CD14-positive monocyte (primary cell): Measurements from ENCODE around the gene DMWD. TPM values are rescaled to one million over a fixed set of nuclear protein-coding genes. Genes with fewer than 3 reads are reported as not detected.

Experiments
- DNase-seq, 3 donors: peaks; one replicate each; pipeline ENCODE4 v3.0.0-alpha.2; 2011 to 2022
- H2AFZ ChIP-seq: 2 replicates; pipeline ENCODE4 v1.6.0; 2012; ENCODE audit warnings: mild to moderate bottlenecking, low read depth, low read length, inconsistent platforms; ENCODE audit not compliant: insufficient read depth, poor library complexity, severe bottlenecking
- H3K27ac ChIP-seq, 2 donors: 1 replicate in 1 of 2; 2 replicates in 1 of 2; pipeline ENCODE4 v1.5.1; 2012 to 2013; ENCODE audit warnings: low read length in 2 of 2, control low read depth in 1 of 2, inconsistent platforms in 1 of 2, low read depth in 1 of 2, mild to moderate bottlenecking in 1 of 2
- H3K27me3 ChIP-seq, 2 donors: one replicate each; pipeline versions ENCODE4 v1.6.0 to v1.6.1; 2011 to 2013; ENCODE audit warnings: low read length in 2 of 2; ENCODE audit not compliant: control insufficient read depth in 2 of 2, insufficient read depth in 2 of 2
- H3K36me3 ChIP-seq, 2 donors: replicated peaks in 1 of 2; 1 replicate in 1 of 2; 2 replicates in 1 of 2; pipeline versions ENCODE4 v1.5.1 to v1.6.1; 2012 to 2013; ENCODE audit warnings: low read length in 2 of 2, control low read depth in 1 of 2, inconsistent platforms in 1 of 2, mild to moderate bottlenecking in 1 of 2; ENCODE audit not compliant: insufficient read depth in 2 of 2, control insufficient read depth in 1 of 2
- H3K4me1 ChIP-seq, 2 donors: 1 replicate in 1 of 2; 2 replicates in 1 of 2; pipeline versions ENCODE4 v1.5.1 to v1.6.1; 2012 to 2013; ENCODE audit warnings: low read length in 2 of 2, control low read depth in 1 of 2, inconsistent platforms in 1 of 2, mild to moderate bottlenecking in 1 of 2, moderate library complexity in 1 of 2; ENCODE audit not compliant: insufficient read depth in 2 of 2, control insufficient read depth in 1 of 2
- H3K4me2 ChIP-seq: replicated peaks from 2 replicates; pipeline ENCODE3; 2012; ENCODE audit warnings: low read length, moderate library complexity, mild to moderate bottlenecking; ENCODE audit not compliant: poor library complexity, severe bottlenecking; ENCODE audit errors: extremely low read depth
- H3K4me3 ChIP-seq, 3 experiments: fragments of 200-600 bp in 1 of 3; sonication (generic) in 1 of 3; replicated peaks in 1 of 3; 1 replicate in 2 of 3; 2 replicates in 1 of 3; pipeline ENCODE4 v1.5.1; 2011 to 2013; ENCODE audit warnings: low read length in 3 of 3, mild to moderate bottlenecking in 3 of 3, control low read depth in 2 of 3, low read depth in 2 of 3, inconsistent platforms in 1 of 3, moderate library complexity in 1 of 3
- H3K79me2 ChIP-seq: 2 replicates; pipeline ENCODE4 v1.6.0; 2012; ENCODE audit warnings: mild to moderate bottlenecking, control low read depth, inconsistent platforms, low read length, moderate library complexity; ENCODE audit not compliant: insufficient read depth
- H3K9ac ChIP-seq: 2 replicates; pipeline ENCODE4 v1.6.0; 2017; ENCODE audit warnings: low read length, mild to moderate bottlenecking; ENCODE audit not compliant: insufficient read depth, poor library complexity, severe bottlenecking
- H3K9me3 ChIP-seq, 2 donors: replicated peaks in 1 of 2; 1 replicate in 1 of 2; 2 replicates in 1 of 2; pipeline versions ENCODE4 v1.5.1 to v1.6.1; 2012 to 2013; ENCODE audit warnings: low read length in 2 of 2, control low read depth in 1 of 2; ENCODE audit not compliant: control insufficient read depth in 1 of 2, insufficient read depth in 1 of 2
- H4K20me1 ChIP-seq: 2 replicates; pipeline ENCODE4 v1.6.0; 2012; ENCODE audit warnings: mild to moderate bottlenecking, low read length, control low read depth, moderate library complexity; ENCODE audit not compliant: insufficient read depth
- H3K27ac Mint-ChIP-seq, 7 donors: one replicate each; pipeline ENCODE4 v1.8.0; 2020; ENCODE audit warnings: mild to moderate bottlenecking in 7 of 7, mixed read lengths in 7 of 7, moderate library complexity in 6 of 7, inconsistent platforms in 2 of 7
- H3K27me3 Mint-ChIP-seq, 3 donors: one replicate each; pipeline ENCODE4 v1.8.0; 2021 to 2022; ENCODE audit warnings: low read depth in 3 of 3, mild to moderate bottlenecking in 3 of 3, mixed read lengths in 3 of 3, moderate library complexity in 3 of 3, inconsistent platforms in 1 of 3
- H3K36me3 Mint-ChIP-seq, 2 donors: one replicate each; pipeline ENCODE4 v1.8.0; 2020; ENCODE audit warnings: mixed read lengths in 2 of 2, inconsistent platforms in 1 of 2, mild to moderate bottlenecking in 1 of 2
- H3K4me1 Mint-ChIP-seq: one replicate; pipeline ENCODE4 v1.8.0; 2020; ENCODE audit warnings: mild to moderate bottlenecking, mixed read lengths
- H3K4me3 Mint-ChIP-seq, 2 donors: one replicate each; pipeline ENCODE4 v1.8.0; 2020; ENCODE audit warnings: mild to moderate bottlenecking in 2 of 2, mixed read lengths in 2 of 2, moderate library complexity in 1 of 2
- H3K9me3 Mint-ChIP-seq, 7 donors: one replicate each; pipeline ENCODE4 v1.8.0; 2020 to 2022; ENCODE audit warnings: mixed read lengths in 7 of 7, mild to moderate bottlenecking in 6 of 7, moderate library complexity in 6 of 7, inconsistent platforms in 2 of 7
- whole genome bisulfite sequencing: methylation state at CpG from one replicate; pipeline ENCODE4 v1.1.5; 2013; ENCODE audit warnings: missing lambda C conversion rate; ENCODE audit not compliant: insufficient coverage; 5-methylcytosine and 5-hydroxymethylcytosine counted together
- intact Hi-C, 2 donors: fragments of 100-400 bp; cut with micrococcal nuclease; formaldehyde crosslinking; loops; one replicate each; pipeline versions ENCODE4 v1.15.0 to v1.15.1; 2023
- polyA plus RNA-seq, 3 donors: library from polyadenylated mRNA; depleted of rRNA in 1 of 3; unstranded in 2 of 3; stranded (reverse) in 1 of 3; fragments of 300-500 nt in 2 of 3; fragments of >200 nt in 1 of 3; fragmentation: Illumina TruSeq in 2 of 3; gene quantifications; 1 replicate in 2 of 3; 2 replicates in 1 of 3; pipeline ENCODE4 v1.2.3, GENCODE V29; 2012 to 2021
- TF ChIP-seq, protein P1 (sequence below): fragments of 200-600 bp; IDR thresholded peaks from one replicate; pipeline ENCODE4 v1.8.0; 2022; ENCODE audit warnings: antibody characterized with exemption, mild to moderate bottlenecking

DMWD gene
- polyA plus RNA-seq, 3 donors = 1.5 to 3.4 (median 2.4) TPM

DNA sequence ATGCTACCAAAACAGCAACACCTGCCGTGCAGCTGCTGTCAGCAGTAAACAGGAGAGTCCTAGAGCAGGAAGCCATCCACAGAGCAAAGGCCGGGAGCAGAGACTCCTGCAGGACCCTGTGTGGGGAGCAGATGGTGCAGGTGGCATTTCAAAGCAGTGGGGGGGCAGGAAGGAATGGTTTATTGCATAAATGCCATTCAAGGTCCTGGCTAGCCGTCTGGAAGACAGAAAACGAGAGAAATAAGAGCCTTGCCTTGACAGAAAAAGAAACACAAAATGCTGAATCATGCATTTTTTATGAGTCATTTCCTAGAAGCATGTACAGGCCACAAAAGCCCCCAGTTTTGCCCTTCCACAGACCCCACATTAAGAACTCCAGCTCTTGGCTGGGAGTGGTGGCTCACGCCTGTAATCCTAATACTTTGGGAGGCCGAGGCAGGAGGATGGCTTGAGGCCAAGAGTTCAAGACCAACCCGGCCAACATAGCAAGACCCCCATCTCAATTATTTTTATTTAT, 17.1 kb upstream of the DMWD start:
- WGBS = 0% methylated on average over 4 of the region's 7 CpGs
- Mint-ChIP-seq H3K27ac (peak overlapping the region in 2 of 7 donors; percentile 53 to 80), H3K36me3 (peaks cover 0 to 1% of the 10 kb centered on the region in 2 donors), H3K9me3 (peaks cover 3 to 15% (median 8%) of the 10 kb centered on the region in 7 donors), H3K27me3 (peaks cover 71 to 78% (median 76%) of the 10 kb centered on the region in 3 donors), H3K4me1 (peaks cover 21% of the 10 kb centered on the region), H3K4me3 (peak overlapping the region in 1 of 2 donors; percentile 86)
- H4K20me1 ChIP-seq = peaks cover 12% of the 10 kb centered on the region
- no peak overlapping the region for H3K27ac ChIP-seq
- H3K4me3 ChIP-seq = peak overlapping the region in 1 of 3 experiments; percentile 39
- H3K27me3 ChIP-seq = peaks cover 9 to 50% of the 10 kb centered on the region in 2 donors
- TF ChIP-seq, protein P1, sequence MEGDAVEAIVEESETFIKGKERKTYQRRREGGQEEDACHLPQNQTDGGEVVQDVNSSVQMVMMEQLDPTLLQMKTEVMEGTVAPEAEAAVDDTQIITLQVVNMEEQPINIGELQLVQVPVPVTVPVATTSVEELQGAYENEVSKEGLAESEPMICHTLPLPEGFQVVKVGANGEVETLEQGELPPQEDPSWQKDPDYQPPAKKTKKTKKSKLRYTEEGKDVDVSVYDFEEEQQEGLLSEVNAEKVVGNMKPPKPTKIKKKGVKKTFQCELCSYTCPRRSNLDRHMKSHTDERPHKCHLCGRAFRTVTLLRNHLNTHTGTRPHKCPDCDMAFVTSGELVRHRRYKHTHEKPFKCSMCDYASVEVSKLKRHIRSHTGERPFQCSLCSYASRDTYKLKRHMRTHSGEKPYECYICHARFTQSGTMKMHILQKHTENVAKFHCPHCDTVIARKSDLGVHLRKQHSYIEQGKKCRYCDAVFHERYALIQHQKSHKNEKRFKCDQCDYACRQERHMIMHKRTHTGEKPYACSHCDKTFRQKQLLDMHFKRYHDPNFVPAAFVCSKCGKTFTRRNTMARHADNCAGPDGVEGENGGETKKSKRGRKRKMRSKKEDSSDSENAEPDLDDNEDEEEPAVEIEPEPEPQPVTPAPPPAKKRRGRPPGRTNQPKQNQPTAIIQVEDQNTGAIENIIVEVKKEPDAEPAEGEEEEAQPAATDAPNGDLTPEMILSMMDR = no peak
- no peak overlapping the region for H2AFZ ChIP-seq
- no peaks in the 10 kb centered on the region for H3K79me2 ChIP-seq
- peaks cover 7 to 9% of the 10 kb centered on the region in 2 donors for H3K9me3 ChIP-seq
- peak overlapping the region; percentile 72 for H3K4me2 ChIP-seq
- H3K9ac ChIP-seq = peak overlapping the region; percentile 6
- peak in 2 of 3 donors; percentile 52 to 63 for DNase-seq
- no peaks in the 10 kb centered on the region for H3K36me3 ChIP-seq
- peaks cover 20 to 25% of the 10 kb centered on the region in 2 donors for H3K4me1 ChIP-seq
- intact Hi-C loops = no loop called here

DNA sequence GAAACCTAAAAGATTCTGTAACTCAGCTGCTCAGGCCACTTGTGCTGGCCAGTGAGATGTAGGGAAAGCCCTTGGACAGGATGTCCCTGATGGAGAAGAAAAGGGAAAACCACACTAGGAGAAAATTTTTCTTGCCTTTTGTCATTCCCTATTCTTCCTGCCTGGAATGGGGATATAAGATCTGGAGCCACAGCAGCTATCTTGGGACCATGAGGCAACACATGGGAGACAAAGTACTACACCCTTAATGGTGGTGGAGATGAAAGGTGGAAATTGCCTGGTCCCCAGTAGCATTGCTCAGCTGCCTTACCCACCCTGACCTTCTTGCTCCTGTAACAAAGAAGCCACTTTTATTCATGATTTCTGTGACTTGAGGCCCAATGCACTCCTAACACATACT, 13.1 kb upstream of the DMWD start:
- no peak overlapping the region for H3K4me3 ChIP-seq
- Mint-ChIP-seq H3K36me3 (no peaks in the 10 kb centered on the region), H3K9me3 (peaks cover 4 to 19% (median 9%) of the 10 kb centered on the region in 7 donors), H3K4me3 (peak overlapping the region in 1 of 2 donors; percentile 81), H3K27ac (no peak overlapping the region), H3K27me3 (peaks cover 75 to 85% (median 82%) of the 10 kb centered on the region in 3 donors), H3K4me1 (peaks cover 21% of the 10 kb centered on the region)
- H4K20me1 ChIP-seq = no peaks in the 10 kb centered on the region
- no peak for DNase-seq
- TF ChIP-seq, protein P1 = no peak
- H3K9ac ChIP-seq = no peak overlapping the region
- intact Hi-C loops = no loop called here
- no peak overlapping the region for H3K27ac ChIP-seq
- no peak overlapping the region for H2AFZ ChIP-seq
- peaks cover 20 to 25% of the 10 kb centered on the region in 2 donors for H3K4me1 ChIP-seq
- H3K27me3 ChIP-seq = peaks cover 11 to 65% of the 10 kb centered on the region in 2 donors
- H3K79me2 ChIP-seq = no peaks in the 10 kb centered on the region
- peaks cover 7% of the 10 kb centered on the region in 2 donors for H3K9me3 ChIP-seq
- H3K4me2 ChIP-seq = no peak overlapping the region
- H3K36me3 ChIP-seq = no peaks in the 10 kb centered on the region
